ENCODE measurements around the gene ARMC10.

- no peak for TF ChIP-seq CTCF (IDR thresholded peaks at IDR 0.05)
- no peak for TF ChIP-seq POLR2A (IDR thresholded peaks at IDR 0.05)
- no peak for TF ChIP-seq POLR2AphosphoS5 (IDR thresholded peaks at IDR 0.05; ENCODE audit: insufficient read depth in 1 of 2, low read depth in 1 of 2)
These were observed 3.9 kb upstream of the ARMC10 start for GRCh38 chr7:103071000-103071399.
